Measurements from ENCODE around the gene PNO1.

PNO1 gene

GRCh38 chr2:68188831-68189230 is 31.1 kb downstream of the PNO1 start:
- Histone ChIP-seq H3K9me3 (no peaks in the 10 kb centered on the region), H3K36me3 (no peaks in the 10 kb centered on the region), H3K27ac (no peak overlapping the region), H3K4me1 (peaks cover 0 to 37% (median 7%) of the 10 kb centered on the region in 4 donors), H3K4me3 (no peak overlapping the region), H3K27me3 (no peaks in the 10 kb centered on the region)
- intact Hi-C loops (cut with DNase I; ENCODE audit: low total_unique reads), result no loop called here
- TF ChIP-seq CTCF (IDR thresholded peaks at IDR 0.05), result no peak
- no peak for DNase-seq

- no peak overlapping the region for H3K27ac ChIP-seq
- peaks cover 0 to 38% (median 12%) of the 10 kb centered on the region in 4 donors for H3K4me1 ChIP-seq
- no peaks in the 10 kb centered on the region for H3K9me3 ChIP-seq
- no peaks in the 10 kb centered on the region for H3K36me3 ChIP-seq
- no peak for TF ChIP-seq CTCF (IDR thresholded peaks at IDR 0.05)
- H3K27me3 ChIP-seq, result no peaks in the 10 kb centered on the region
- H3K4me3 ChIP-seq, result no peak overlapping the region
- intact Hi-C loops (cut with DNase I; ENCODE audit: low total_unique reads), result loop anchor here (10.0 kb wide), 1 partner anchor 95 kb away; no protein-coding TSS in a partner anchor
- no peak for DNase-seq
These were observed 32.5 kb downstream of the PNO1 start for GRCh38 chr2:68189991-68190784.

- Histone ChIP-seq H3K4me1 (peaks cover 0 to 42% (median 13%) of the 10 kb centered on the region in 4 donors), H3K9me3 (no peaks in the 10 kb centered on the region), H3K36me3 (no peaks in the 10 kb centered on the region), H3K27me3 (no peaks in the 10 kb centered on the region), H3K27ac (no peak overlapping the region), H3K4me3 (no peak overlapping the region)
- intact Hi-C loops (cut with DNase I; ENCODE audit: low total_unique reads), result loop anchor here (10.0 kb wide), 1 partner anchor 94 kb away; no protein-coding TSS in a partner anchor
- DNase-seq, result no peak
- no peak for TF ChIP-seq CTCF (IDR thresholded peaks at IDR 0.05)
These were observed 33.5 kb downstream of the PNO1 start for GRCh38 chr2:68190991-68191731.

GRCh38 chr2:68193144-68193543 is 35.5 kb downstream of the PNO1 start:
- Histone ChIP-seq H3K36me3 (no peaks in the 10 kb centered on the region), H3K27ac (peak overlapping the region; percentile 24 to 37), H3K4me1 (peaks cover 0 to 36% (median 13%) of the 10 kb centered on the region in 4 donors), H3K4me3 (no peak overlapping the region), H3K9me3 (no peaks in the 10 kb centered on the region), H3K27me3 (no peaks in the 10 kb centered on the region)
- intact Hi-C loops (cut with DNase I; ENCODE audit: low total_unique reads), result loop anchor here (10.0 kb wide), 1 partner anchor 92 kb away; no protein-coding TSS in a partner anchor
- no peak for DNase-seq
- TF ChIP-seq CTCF (IDR thresholded peaks at IDR 0.05), result no peak

- no peak overlapping the region for H3K4me3 ChIP-seq
- H3K27me3 ChIP-seq, result no peaks in the 10 kb centered on the region
- no peak for DNase-seq
- peaks cover 0 to 36% (median 13%) of the 10 kb centered on the region in 4 donors for H3K4me1 ChIP-seq
- intact Hi-C loops (cut with DNase I; ENCODE audit: low total_unique reads), result loop anchor here (10.0 kb wide), 1 partner anchor 91 kb away; no protein-coding TSS in a partner anchor
- no peaks in the 10 kb centered on the region for H3K36me3 ChIP-seq
- H3K27ac ChIP-seq, result peak overlapping the region; percentile 24 to 37
- TF ChIP-seq CTCF (IDR thresholded peaks at IDR 0.05), result no peak
- H3K9me3 ChIP-seq, result no peaks in the 10 kb centered on the region
These were observed 36.2 kb downstream of the PNO1 start for GRCh38 chr2:68193787-68194372.
